Peyer's patch (tissue), 4 donors: ENCODE data around the gene SLCO3A1.

Source experiments
- CTCF ChIP-seq, 6 experiments: fragments of 450-650 bp in 4 of 6; fragments of 200-600 bp in 2 of 6; sonication (generic) in 1 of 6; IDR thresholded peaks; one replicate each; pipeline ENCODE4 v1.5.1; 2017 to 2019; ENCODE audit warnings: antibody characterized with exemption in 6 of 6, mild to moderate bottlenecking in 3 of 6, moderate library complexity in 1 of 6
- POLR2A ChIP-seq, 2 donors: fragments of 450-650 bp; IDR thresholded peaks; one replicate each; pipeline ENCODE4 v1.5.1; 2017; ENCODE audit warnings: antibody characterized with exemption in 2 of 2, mild to moderate bottlenecking in 2 of 2, moderate library complexity in 2 of 2

GRCh38 chr15:92059036-92059970, 205.8 kb downstream of the SLCO3A1 start:
- TF ChIP-seq POLR2A (IDR thresholded peaks at IDR 0.05) (no peak), CTCF (IDR thresholded peaks at IDR 0.05) (no peak)
